B cell (primary cell): ENCODE data around the gene STIL. TPM values are rescaled to one million over a fixed set of nuclear protein-coding genes. Genes with fewer than 3 reads are reported as not detected.
"Not testable (repeated sequence)": the region's sequence is repeated elsewhere in the genome, so short reads cannot be mapped to it uniquely, and the experiment has no call there.

Source experiments
- ATAC-seq: fragments of 200-7000 bp; cut with Tn5 transposase; one replicate; pipeline ENCODE4 v1.10.0; 2021; ENCODE audit warnings: low read depth, mild to moderate bottlenecking, moderate number of reproducible peaks, moderate library complexity
- CTCF ChIA-PET: fragments of 350-600 bp; sonication (Branson Sonifier 250); formaldehyde crosslinking; loops from one replicate; lab custom pipeline; 2021; ENCODE audit warnings: antibody characterized with exemption, inconsistent platforms; lab: Charles Lee
- POLR2A ChIA-PET: fragments of 350-600 bp; sonication (Branson Sonifier 250); formaldehyde crosslinking; loops from one replicate; lab custom pipeline; 2021; ENCODE audit warnings: antibody characterized with exemption; lab: Charles Lee
- DNase-seq: peaks from one replicate; pipeline ENCODE4 v3.0.0; 2013
- H2AFZ ChIP-seq: 2 replicates; pipeline ENCODE4 v1.6.1; 2012; ENCODE audit warnings: mild to moderate bottlenecking, low read depth, low read length; ENCODE audit not compliant: insufficient read depth, poor library complexity, severe bottlenecking
- H3K27ac ChIP-seq, 2 donors: 1 replicate in 1 of 2; 2 replicates in 1 of 2; pipeline ENCODE4 v1.5.1; 2012 to 2013; ENCODE audit warnings: low read length in 2 of 2, mild to moderate bottlenecking in 2 of 2, moderate library complexity in 1 of 2
- H3K27me3 ChIP-seq, 4 experiments: fragments of 200-600 bp in 1 of 4; sonication (generic) in 1 of 4; replicated peaks in 1 of 4; 1 replicate in 2 of 4; 2 replicates in 2 of 4; pipeline versions ENCODE4 v1.6.1 to v1.7.0; 2013 to 2016; ENCODE audit warnings: low read length in 3 of 4, mild to moderate bottlenecking in 2 of 4, mixed read lengths in 1 of 4, moderate library complexity in 1 of 4; ENCODE audit not compliant: insufficient read depth in 4 of 4, control insufficient read depth in 3 of 4; ENCODE audit errors: control extremely low read depth in 1 of 4
- H3K36me3 ChIP-seq, 2 experiments: replicated peaks in 1 of 2; 1 replicate in 1 of 2; 2 replicates in 1 of 2; pipeline versions ENCODE4 v1.6.1 to v1.7.1; 2013; ENCODE audit warnings: low read length in 1 of 2; ENCODE audit not compliant: insufficient read depth in 2 of 2, control insufficient read depth in 1 of 2; ENCODE audit errors: control extremely low read depth in 1 of 2, extremely low read depth in 1 of 2
- H3K4me1 ChIP-seq, 2 donors: fragments of 200-600 bp in 1 of 2; sonication (generic) in 1 of 2; 1 replicate in 1 of 2; 2 replicates in 1 of 2; pipeline versions ENCODE4 v1.5.1 to v1.6.1; 2013 to 2017; ENCODE audit warnings: low read length in 2 of 2; ENCODE audit not compliant: control insufficient read depth in 2 of 2, insufficient read depth in 2 of 2
- H3K4me2 ChIP-seq: replicated peaks from 2 replicates; pipeline ENCODE3; 2012; ENCODE audit warnings: mild to moderate bottlenecking, low read depth, low read length; ENCODE audit not compliant: poor library complexity, severe bottlenecking
- H3K4me3 ChIP-seq, 5 experiments: fragments of 200-600 bp in 1 of 5; sonication (generic) in 1 of 5; 1 replicate in 3 of 5; 2 replicates in 2 of 5; pipeline versions ENCODE4 v1.5.1 to v1.7.0; 2011 to 2016; ENCODE audit warnings: low read length in 4 of 5, mild to moderate bottlenecking in 4 of 5, low read depth in 2 of 5, control low read depth in 1 of 5, moderate library complexity in 1 of 5; ENCODE audit not compliant: insufficient read depth in 1 of 5; ENCODE audit errors: control extremely low read depth in 1 of 5, extremely low read depth in 1 of 5
- H3K79me2 ChIP-seq: fragments of 200-600 bp; sonication (generic); one replicate; pipeline ENCODE4 v1.6.0; 2016; ENCODE audit warnings: low read length; ENCODE audit not compliant: control insufficient read depth, insufficient read depth
- H3K9ac ChIP-seq: fragments of 200-600 bp; sonication (generic); 2 replicates; pipeline ENCODE4 v1.6.1; 2017; ENCODE audit warnings: mild to moderate bottlenecking, low read length, moderate library complexity
- H3K9me3 ChIP-seq, 3 donors: one replicate each; pipeline versions ENCODE4 v1.6.1 to v1.7.1; 2013; ENCODE audit warnings: low read length in 2 of 3; ENCODE audit not compliant: control insufficient read depth in 2 of 3, insufficient read depth in 1 of 3; ENCODE audit errors: control extremely low read depth in 1 of 3
- H4K20me1 ChIP-seq: 2 replicates; pipeline ENCODE4 v1.6.0; 2012; ENCODE audit warnings: mild to moderate bottlenecking, low read length; ENCODE audit not compliant: insufficient read depth, control insufficient read depth, poor library complexity, severe bottlenecking
- H3K27ac Mint-ChIP-seq: one replicate; pipeline ENCODE4 v1.8.0; 2021; ENCODE audit warnings: mixed read lengths
- H3K27me3 Mint-ChIP-seq: one replicate; pipeline ENCODE4 v1.8.0; 2021; ENCODE audit warnings: mixed read lengths
- H3K4me1 Mint-ChIP-seq: one replicate; pipeline ENCODE4 v1.8.0; 2021; ENCODE audit warnings: mixed read lengths
- H3K4me3 Mint-ChIP-seq: one replicate; pipeline ENCODE4 v1.8.0; 2021; ENCODE audit warnings: mixed read lengths
- H3K9me3 Mint-ChIP-seq: one replicate; pipeline ENCODE4 v1.8.0; 2022; ENCODE audit warnings: mixed read lengths; ENCODE audit not compliant: insufficient read depth
- CTCF ChIP-seq: fragments of 200-600 bp; IDR thresholded peaks from one replicate; pipeline ENCODE4 v1.8.0; 2022; ENCODE audit warnings: antibody characterized with exemption, mild to moderate bottlenecking
- EZH2 ChIP-seq: IDR thresholded peaks from 2 replicates; pipeline ENCODE4 v1.6.1; 2012; ENCODE audit warnings: borderline replicate concordance, low read depth, mild to moderate bottlenecking, moderate library complexity, low read length; ENCODE audit not compliant: insufficient read depth, poor library complexity, severe bottlenecking
- WGBS: methylation state at CpG from one replicate; pipeline ENCODE4 v1.1.5; 2013; ENCODE audit warnings: missing lambda C conversion rate; ENCODE audit not compliant: insufficient coverage; 5-methylcytosine and 5-hydroxymethylcytosine counted together
- intact Hi-C: fragments of 100-400 bp; cut with micrococcal nuclease; formaldehyde crosslinking; loops from one replicate; pipeline ENCODE4 v1.10.0; 2022
- polyA plus RNA-seq: library from polyadenylated mRNA; depleted of rRNA; stranded (reverse); fragments of >200 nt; gene quantifications from 2 replicates; pipeline ENCODE4 v1.2.3, GENCODE V29; 2012
- total RNA-seq, 2 donors: library from RNA; stranded (reverse); fragments of 120-200 nt in 1 of 2; gene quantifications; 1 replicate in 1 of 2; 2 replicates in 1 of 2; pipeline versions ENCODE4 v1.2.3 to v1.2.4, GENCODE V29; 2013 to 2022

Gene STIL
- total and polyA plus RNA-seq, 2 donors (not counting 1 experiment from before 2014, with no cell fraction given): 0.79 to 1.8 TPM

GRCh38 chr1:47295579-47295978 lies 18.4 kb downstream of the STIL start:
- H3K4me3 Mint-ChIP-seq: no peak overlapping the region
- H4K20me1 ChIP-seq: no peaks in the 10 kb centered on the region
- no peak for DNase-seq
- H3K9ac ChIP-seq: no peak overlapping the region
- ATAC-seq: no peak
- ChIA-PET CTCF (no interaction called here), POLR2A (no interaction called here)
- no peaks in the 10 kb centered on the region for H3K36me3 ChIP-seq
- no CpG with 5 or more reads among the region's 2 CpGs for WGBS
- no peak overlapping the region for H3K27ac ChIP-seq
- no peak for TF ChIP-seq CTCF
- no peak for TF ChIP-seq EZH2
- H3K9me3 Mint-ChIP-seq: no peaks in the 10 kb centered on the region
- H3K27ac Mint-ChIP-seq: no peak overlapping the region
- H3K4me1 ChIP-seq: peaks cover 0 to 2% of the 10 kb centered on the region in 2 donors
- no peak overlapping the region for H2AFZ ChIP-seq
- H3K4me3 ChIP-seq: no peak overlapping the region
- no peaks in the 10 kb centered on the region for H3K9me3 ChIP-seq
- no peaks in the 10 kb centered on the region for H3K27me3 Mint-ChIP-seq
- H3K4me1 Mint-ChIP-seq: peaks cover 3% of the 10 kb centered on the region
- no peaks in the 10 kb centered on the region for H3K79me2 ChIP-seq
- H3K4me2 ChIP-seq: no peak overlapping the region
- intact Hi-C loops: no loop called here
- no peaks in the 10 kb centered on the region for H3K27me3 ChIP-seq

GRCh38 chr1:47294863-47295262 lies 19.1 kb downstream of the STIL start:
- H3K27me3 Mint-ChIP-seq, H3K4me1 ChIP-seq, H3K27ac ChIP-seq, DNase-seq, intact Hi-C loops, H3K27ac Mint-ChIP-seq, ATAC-seq, H3K9ac ChIP-seq, H3K4me1 Mint-ChIP-seq, POLR2A ChIA-PET, H2AFZ ChIP-seq, H4K20me1 ChIP-seq, H3K27me3 ChIP-seq, H3K4me3 ChIP-seq, CTCF ChIA-PET, H3K4me2 ChIP-seq, H3K4me3 Mint-ChIP-seq, H3K79me2 ChIP-seq, H3K36me3 ChIP-seq, H3K9me3 Mint-ChIP-seq, H3K9me3 ChIP-seq: not testable (repeated sequence)
- 100% methylated on average over 4 of the region's 6 CpGs for WGBS

- H3K4me3 Mint-ChIP-seq: peak overlapping the region; percentile 67
These were observed 25.8 kb downstream of the STIL start for GRCh38 chr1:47288116-47288515.

More at GRCh38 chr1:47288116-47288515, 25.8 kb downstream of the STIL start:
- Histone ChIP-seq H2AFZ (peak overlapping the region; percentile 73), H3K9ac (peak overlapping the region; percentile 26), H3K4me3 (peak overlapping the region in 1 of 5 experiments; percentile 41), H3K4me2 (peak overlapping the region; percentile 54), H3K4me1 (peaks cover 8 to 15% of the 10 kb centered on the region in 2 donors), H3K27ac (peak overlapping the region in 1 of 2 donors; percentile 23)
- H3K36me3 ChIP-seq, H3K9me3 ChIP-seq, H4K20me1 ChIP-seq, intact Hi-C loops, H3K27me3 Mint-ChIP-seq, ATAC-seq, H3K9me3 Mint-ChIP-seq, CTCF ChIA-PET, H3K27me3 ChIP-seq, H3K4me1 Mint-ChIP-seq, H3K79me2 ChIP-seq: not testable (repeated sequence)
- DNase-seq: peak; percentile 37
- POLR2A ChIA-PET: interaction anchor here (0.6 kb wide), 1 partner anchor 26 kb away, joined by 4 read pairs; the partner anchor contains the start of gene STIL
- no CpG with 5 or more reads among the region's 4 CpGs for WGBS
- H3K27ac Mint-ChIP-seq: peak overlapping the region; percentile 78
